ENCODE data around the gene MICAL2. TPM values are rescaled to one million over a fixed set of nuclear protein-coding genes. Genes with fewer than 3 reads are reported as not detected.

MICAL2 gene
- total RNA-seq, 3 donors from 2014 or later = 263 to 384 (median 312) TPM

GRCh38 chr11:12303421-12304149, 193.2 kb downstream of the MICAL2 start:
- Histone ChIP-seq H3K4me3 (no peak overlapping the region), H3K9me3 (peaks cover 5% of the 10 kb centered on the region), H3K36me3 (ENCODE audit: low read depth) (no peaks in the 10 kb centered on the region), H3K4me1 (ENCODE audit: low read depth) (no peaks in the 10 kb centered on the region)
- DNase-seq (no peak), ATAC-seq (no peak)
- intact Hi-C loops (cut with DNase I, micrococcal nuclease) = no loop called here
- TF ChIP-seq CTCF (IDR thresholded peaks at IDR 0.05) = no peak

- Histone ChIP-seq H3K9me3 (no peaks in the 10 kb centered on the region), H3K4me1 (ENCODE audit: low read depth) (no peaks in the 10 kb centered on the region), H3K36me3 (ENCODE audit: low read depth) (no peaks in the 10 kb centered on the region), H3K4me3 (no peak overlapping the region)
- ATAC-seq = no peak
- no peak for TF ChIP-seq CTCF (IDR thresholded peaks at IDR 0.05)
- intact Hi-C loops (cut with DNase I, micrococcal nuclease) = no loop called here
- DNase-seq = no peak
These were observed 196.4 kb downstream of the MICAL2 start for GRCh38 chr11:12306830-12307229.

- intact Hi-C loops (cut with DNase I, micrococcal nuclease) = no loop called here
- ATAC-seq = no peak
- Histone ChIP-seq H3K9me3 (peaks cover 5% of the 10 kb centered on the region), H3K4me3 (no peak overlapping the region), H3K4me1 (ENCODE audit: low read depth) (no peaks in the 10 kb centered on the region), H3K36me3 (ENCODE audit: low read depth) (no peaks in the 10 kb centered on the region)
- TF ChIP-seq CTCF (IDR thresholded peaks at IDR 0.05) = no peak
- no peak for DNase-seq
These were observed 201.7 kb downstream of the MICAL2 start for GRCh38 chr11:12312132-12312531.

Small RNA genes within 50 kb of the gene (microRNA-seq; reads per million reads assigned to microRNA genes)
- not detected for gene MIR6124

Other genes starting within 250 kb of the MICAL2 start
- gene DKK3, start 102.0 kb upstream of the MICAL2 start, total RNA-seq = 10 to 100 TPM in 2 of 3 donors, 1 to 10 TPM in 1; 9.1 to 52.9 (median 18.9) TPM